Stimulated activated CD8-positive, alpha-beta memory T cell treated with anti-CD3 and anti-CD28 coated beads, Interleukin-2, amount 100 ng/mL, for 48 hours (primary cell): ENCODE measurements around the gene NUTM2B.
"Not testable (repeated sequence)": the region's sequence is repeated elsewhere in the genome, so short reads cannot be mapped to it uniquely, and the experiment has no call there.

Experiments
- DNase-seq, 2 donors: peaks; one replicate each; pipeline ENCODE4 v3.0.0-alpha.2; 2020; ENCODE audit warnings: low read depth in 2 of 2

The NUTM2B gene

GRCh38 chr10:79748510-79748909 lies 45.5 kb downstream of the NUTM2B start:
- DNase-seq = not testable (repeated sequence)

GRCh38 chr10:79753601-79754000 lies 50.6 kb downstream of the NUTM2B start:
- DNase-seq = not testable (repeated sequence)

DNA sequence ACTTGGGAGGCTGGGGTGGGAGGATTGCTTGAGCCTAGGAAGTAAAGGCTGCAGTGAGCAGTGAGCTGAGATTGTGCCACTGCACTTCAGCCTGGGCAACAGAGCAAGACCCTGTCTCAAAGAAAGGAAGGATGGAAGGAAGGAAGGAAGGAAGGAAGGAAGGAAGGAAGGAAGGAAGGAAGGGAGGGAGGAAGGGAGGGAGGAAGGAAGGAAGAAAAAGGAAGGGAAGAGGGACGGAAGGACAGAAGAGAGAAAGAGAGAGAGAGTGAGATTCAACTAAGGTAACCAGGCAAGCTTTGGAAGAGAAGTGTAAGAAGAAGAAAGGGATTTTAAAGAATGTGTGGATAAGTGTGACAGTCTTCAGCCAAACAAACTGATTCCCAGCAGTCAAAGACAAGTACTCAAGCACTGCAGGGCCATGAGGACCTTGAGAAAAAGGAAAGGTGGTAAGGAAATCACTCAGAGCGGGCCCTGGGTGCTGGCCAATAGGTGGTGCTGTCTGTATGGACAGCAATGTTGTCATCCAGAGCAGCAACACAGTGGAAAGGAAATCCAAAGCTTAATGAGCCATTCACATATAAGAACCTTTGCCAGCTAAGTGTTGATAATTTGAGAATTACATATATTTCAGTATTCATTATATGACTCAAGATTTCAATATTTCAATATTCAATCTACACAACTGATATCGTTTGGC lies 55.4 kb downstream of the NUTM2B start:
- not testable (repeated sequence) for DNase-seq
